HepG2 (cell line): Measurements from ENCODE around the gene POU6F2. TPM values are rescaled to one million over a fixed set of nuclear protein-coding genes. Genes with fewer than 3 reads are reported as not detected.

ENCODE experiments used
- ARNT ChIP-seq: fragments of 450-650 bp; IDR thresholded peaks from 2 replicates; pipeline ENCODE4 v1.6.1; 2017
- BORCS8-MEF2B ChIP-seq: sonication (generic); formaldehyde crosslinking; IDR thresholded peaks from 2 replicates; pipeline ENCODE4 v1.8.0; 2022; ENCODE audit warnings: mild to moderate bottlenecking, missing genetic modification reagents
- KLF13 ChIP-seq: sonication (generic); formaldehyde crosslinking; IDR thresholded peaks from 2 replicates; pipeline ENCODE4 v1.4.0; 2020; ENCODE audit warnings: mild to moderate bottlenecking, missing genetic modification reagents
- PAWR ChIP-seq: sonication (generic); formaldehyde crosslinking; IDR thresholded peaks from 2 replicates; pipeline ENCODE4 v1.4.0; 2020; ENCODE audit warnings: missing genetic modification reagents, mild to moderate bottlenecking, borderline replicate concordance
- ZFP82 ChIP-seq: sonication (generic); formaldehyde crosslinking; IDR thresholded peaks from 2 replicates; pipeline ENCODE4 v1.5.1; 2020; ENCODE audit warnings: mild to moderate bottlenecking, missing genetic modification reagents, borderline replicate concordance
- ZNF543 ChIP-seq: sonication (generic); formaldehyde crosslinking; IDR thresholded peaks from 2 replicates; pipeline ENCODE4 v1.4.0; 2020; ENCODE audit warnings: mild to moderate bottlenecking, missing genetic modification reagents
- ZNF550 ChIP-seq: sonication (generic); formaldehyde crosslinking; IDR thresholded peaks from 2 replicates; pipeline ENCODE4 v1.4.0; 2020; ENCODE audit warnings: mild to moderate bottlenecking, missing genetic modification reagents, borderline replicate concordance
- polyA plus RNA-seq, 8 experiments: library from polyadenylated mRNA; depleted of rRNA in 3 of 8; stranded (reverse) in 7 of 8; unstranded in 1 of 8; fragments of >200 nt; fragmentation: Illumina TruSeq in 4 of 8; extraction: Trizol in 4 of 8; gene quantifications; 2 replicates each; pipeline versions ENCODE4 v1.2.1 to v1.2.3, GENCODE V29; 2011 to 2016; ENCODE audit warnings: low read depth in 4 of 8, missing spikeins in 1 of 8, mixed read lengths in 1 of 8; ENCODE audit not compliant: insufficient read depth in 1 of 8
- total RNA-seq, 5 experiments: library from RNA; depleted of rRNA; stranded (reverse); fragments of >200 nt; fragmentation: Illumina TruSeq; extraction: Trizol; gene quantifications; 2 replicates each; pipeline ENCODE4 v1.2.3, GENCODE V29; 2016; ENCODE audit warnings: low read depth in 1 of 5
- TF ChIP-seq, protein P1 (sequence below): sonication (generic); formaldehyde crosslinking; IDR thresholded peaks from 2 replicates; pipeline ENCODE4 v1.4.0; 2020; ENCODE audit warnings: mild to moderate bottlenecking, missing genetic modification reagents

Gene POU6F2
- total and polyA plus RNA-seq, 2 of the 13 experiments (the other 11 are each of a cell fraction or from before 2014, with no cell fraction given), result not detected

DNA sequence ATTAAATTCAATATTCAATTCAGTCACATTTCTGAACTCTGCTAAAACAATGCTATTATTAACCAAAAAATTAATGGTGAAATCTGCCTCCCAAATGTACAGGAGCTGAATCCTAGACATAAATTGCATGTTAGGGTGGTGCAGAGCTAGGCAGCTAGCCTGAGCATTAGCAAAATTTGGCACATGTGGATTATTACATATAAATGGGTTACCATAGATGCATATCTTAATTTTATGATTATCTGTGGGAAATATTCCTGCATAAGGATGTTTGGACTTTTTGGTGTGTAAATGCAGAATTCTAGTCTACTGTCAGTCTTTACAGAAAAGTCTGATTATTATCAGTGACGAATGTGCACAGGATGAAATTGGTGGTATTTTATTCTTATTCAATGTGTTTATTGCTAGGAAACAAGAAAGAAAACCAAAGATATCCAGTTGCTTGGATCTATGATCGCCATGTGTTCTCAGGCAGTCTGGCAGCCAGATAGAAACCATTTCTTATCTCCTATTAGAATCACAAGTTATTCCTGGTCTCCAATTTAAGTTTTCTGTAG, 150.7 kb downstream of the POU6F2 start (continued):
- TF ChIP-seq, protein P1, sequence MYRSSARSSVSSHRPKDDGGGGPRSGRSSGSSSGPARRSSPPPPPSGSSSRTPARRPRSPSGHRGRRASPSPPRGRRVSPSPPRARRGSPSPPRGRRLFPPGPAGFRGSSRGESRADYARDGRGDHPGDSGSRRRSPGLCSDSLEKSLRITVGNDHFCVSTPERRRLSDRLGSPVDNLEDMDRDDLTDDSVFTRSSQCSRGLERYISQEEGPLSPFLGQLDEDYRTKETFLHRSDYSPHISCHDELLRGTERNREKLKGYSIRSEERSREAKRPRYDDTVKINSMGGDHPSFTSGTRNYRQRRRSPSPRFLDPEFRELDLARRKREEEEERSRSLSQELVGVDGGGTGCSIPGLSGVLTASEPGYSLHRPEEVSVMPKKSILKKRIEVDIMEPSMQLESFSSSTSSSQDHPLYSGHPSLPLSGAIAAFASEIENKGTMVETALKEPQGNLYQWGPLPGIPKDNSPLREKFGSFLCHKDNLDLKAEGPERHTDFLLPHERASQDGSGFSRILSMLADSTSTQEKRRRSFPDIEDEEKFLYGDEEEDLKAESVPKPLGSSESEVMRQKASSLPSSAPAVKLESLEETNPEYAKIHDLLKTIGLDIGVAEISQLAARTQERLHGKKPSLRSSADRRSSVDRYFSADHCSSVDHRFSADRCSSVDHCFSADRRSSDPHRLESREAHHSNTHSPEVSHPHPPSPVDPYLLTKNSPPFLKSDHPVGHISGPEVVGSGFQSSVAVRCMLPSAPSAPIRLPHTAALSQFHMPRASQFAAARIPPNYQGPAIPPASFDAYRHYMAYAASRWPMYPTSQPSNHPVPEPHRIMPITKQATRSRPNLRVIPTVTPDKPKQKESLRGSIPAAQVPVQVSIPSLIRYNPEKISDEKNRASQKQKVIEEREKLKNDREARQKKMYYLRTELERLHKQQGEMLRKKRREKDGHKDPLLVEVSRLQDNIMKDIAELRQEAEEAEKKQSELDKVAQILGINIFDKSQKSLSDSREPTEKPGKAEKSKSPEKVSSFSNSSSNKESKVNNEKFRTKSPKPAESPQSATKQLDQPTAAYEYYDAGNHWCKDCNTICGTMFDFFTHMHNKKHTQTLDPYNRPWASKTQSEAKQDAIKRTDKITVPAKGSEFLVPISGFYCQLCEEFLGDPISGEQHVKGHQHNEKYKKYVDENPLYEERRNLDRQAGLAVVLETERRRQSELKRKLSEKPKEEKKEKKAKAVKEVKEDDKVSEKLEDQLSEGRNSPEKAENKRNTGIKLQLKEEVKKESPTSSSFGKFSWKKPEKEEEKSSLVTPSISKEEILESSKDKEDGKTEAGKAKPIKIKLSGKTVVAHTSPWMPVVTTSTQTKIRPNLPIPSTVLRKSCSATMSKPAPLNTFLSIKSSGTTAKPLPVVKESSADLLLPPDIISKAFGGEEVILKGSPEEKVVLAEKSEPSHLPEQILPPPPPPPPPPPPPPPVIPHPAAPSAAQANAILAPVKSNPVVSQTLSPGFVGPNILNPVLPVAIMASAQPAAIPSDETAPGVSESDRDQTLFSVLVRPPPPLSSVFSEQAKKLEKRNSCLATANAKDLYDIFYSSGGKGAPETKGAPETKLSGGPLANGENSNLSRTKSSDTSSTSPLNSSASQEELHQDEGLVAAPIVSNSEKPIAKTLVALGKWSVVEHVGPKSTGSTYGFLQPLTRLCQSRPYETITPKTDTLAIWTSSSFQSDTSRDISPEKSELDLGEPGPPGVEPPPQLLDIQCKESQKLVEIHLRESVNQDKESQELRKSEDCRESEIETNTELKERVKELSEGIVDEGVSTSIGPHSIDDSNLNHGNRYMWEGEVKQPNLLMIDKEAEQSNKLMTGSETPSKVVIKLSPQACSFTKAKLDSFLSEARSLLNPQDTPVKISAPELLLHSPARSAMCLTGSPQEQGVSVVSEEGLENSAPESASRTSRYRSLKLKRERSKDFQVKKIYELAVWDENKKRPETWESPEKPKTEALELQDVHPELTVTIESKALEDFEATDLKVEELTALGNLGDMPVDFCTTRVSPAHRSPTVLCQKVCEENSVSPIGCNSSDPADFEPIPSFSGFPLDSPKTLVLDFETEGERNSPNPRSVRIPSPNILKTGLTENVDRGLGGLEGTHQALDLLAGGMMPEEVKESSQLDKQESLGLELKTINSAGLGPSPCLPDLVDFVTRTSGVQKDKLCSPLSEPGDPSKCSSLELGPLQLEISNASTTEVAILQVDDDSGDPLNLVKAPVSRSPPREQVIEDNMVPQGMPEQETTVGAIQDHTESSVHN (CRISPR knock-in tag), result no peak
- TF ChIP-seq ZNF543 (CRISPR knock-in tag), result no peak
- TF ChIP-seq PAWR (CRISPR knock-in tag), result no peak
- TF ChIP-seq ARNT, result no peak
- TF ChIP-seq ZNF550 (CRISPR knock-in tag), result no peak
- no peak for TF ChIP-seq ZFP82 (CRISPR knock-in tag)
- TF ChIP-seq BORCS8-MEF2B (CRISPR knock-in tag), result no peak
- TF ChIP-seq KLF13 (CRISPR knock-in tag), result no peak
